Measurements from ENCODE around the gene FCHO2.

FCHO2 gene

GRCh38 chr5:73030995-73031394 is 75.2 kb downstream of the FCHO2 start:
- DNase-seq (ENCODE audit: low read depth), result peak; percentile 93
- no peak for TF ChIP-seq CTCF (IDR thresholded peaks at IDR 0.05; ENCODE audit: insufficient read depth, low read depth, low read length, missing control alignments)
- no peak overlapping the region for H3K4me3 ChIP-seq (ENCODE audit: low read length)

- no peak for TF ChIP-seq CTCF (IDR thresholded peaks at IDR 0.05; ENCODE audit: insufficient read depth, low read depth, low read length, missing control alignments)
- no peak overlapping the region for H3K4me3 ChIP-seq (ENCODE audit: low read length)
- DNase-seq (ENCODE audit: low read depth), result peak; percentile 85
These were observed 76.0 kb downstream of the FCHO2 start for GRCh38 chr5:73031839-73032238.

- no peak overlapping the region for H3K4me3 ChIP-seq (ENCODE audit: low read length)
- no peak for DNase-seq (ENCODE audit: low read depth)
- TF ChIP-seq CTCF (IDR thresholded peaks at IDR 0.05; ENCODE audit: insufficient read depth, low read depth, low read length, missing control alignments), result no peak
These were observed 76.8 kb downstream of the FCHO2 start for GRCh38 chr5:73032635-73033034.

GRCh38 chr5:73037545-73037944 is 81.7 kb downstream of the FCHO2 start:
- H3K4me3 ChIP-seq (ENCODE audit: low read length), result no peak overlapping the region
- TF ChIP-seq CTCF (IDR thresholded peaks at IDR 0.05; ENCODE audit: insufficient read depth, low read depth, low read length, missing control alignments), result no peak
- no peak for DNase-seq (ENCODE audit: low read depth)

GRCh38 chr5:73039082-73039481 is 83.2 kb downstream of the FCHO2 start:
- H3K4me3 ChIP-seq (ENCODE audit: low read length), result no peak overlapping the region
- TF ChIP-seq CTCF (IDR thresholded peaks at IDR 0.05; ENCODE audit: insufficient read depth, low read depth, low read length, missing control alignments), result no peak
- no peak for DNase-seq (ENCODE audit: low read depth)

- no peak for TF ChIP-seq CTCF (IDR thresholded peaks at IDR 0.05; ENCODE audit: insufficient read depth, low read depth, low read length, missing control alignments)
- no peak overlapping the region for H3K4me3 ChIP-seq (ENCODE audit: low read length)
- no peak for DNase-seq (ENCODE audit: low read depth)
These were observed 87.2 kb downstream of the FCHO2 start for GRCh38 chr5:73042993-73043392.

- H3K4me3 ChIP-seq (ENCODE audit: low read length), result no peak overlapping the region
- TF ChIP-seq CTCF (IDR thresholded peaks at IDR 0.05; ENCODE audit: insufficient read depth, low read depth, low read length, missing control alignments), result no peak
- DNase-seq (ENCODE audit: low read depth), result no peak
These were observed 88.7 kb downstream of the FCHO2 start for GRCh38 chr5:73044546-73044945.

Measured in epithelial cell of esophagus (primary cell).